H1 (cell line): ENCODE measurements around the gene TRMT44. TPM values are rescaled to one million over a fixed set of nuclear protein-coding genes. Genes with fewer than 3 reads are reported as not detected.

Source experiments
- ATF2 ChIP-seq: IDR thresholded peaks from 2 replicates; pipeline ENCODE4 v1.6.1; 2012; ENCODE audit warnings: low read length, inconsistent platforms
- polyA plus RNA-seq, 7 experiments: library from polyadenylated mRNA; depleted of rRNA in 3 of 7; stranded (reverse) in 5 of 7; unstranded in 2 of 7; fragments of >200 nt in 5 of 7; fragments of 200-250 nt in 2 of 7; gene quantifications; 1 replicate in 5 of 7; 2 replicates in 1 of 7; 4 replicates in 1 of 7; pipeline versions ENCODE4 v1.2.1 to v1.2.3, GENCODE V29; 2011 to 2013; ENCODE audit warnings: missing spikeins in 2 of 7, mixed read lengths in 2 of 7
- total RNA-seq: library from RNA; stranded (reverse); fragmentation: NEBNext Ultra II Directional; extraction: Animal tissue kit (Norgen Biotek cat#: 25700); gene quantifications from 2 replicates; pipeline ENCODE4 v1.2.1, GENCODE V29; 2021

TRMT44 gene
- total and polyA plus RNA-seq, 2 of the 8 experiments (the other 6 are each of a cell fraction or from before 2014, with no cell fraction given), result 8.6 to 23.9 TPM

GRCh38 chr4:8399298-8399697 is 41.3 kb upstream of the TRMT44 start (continued):
- no peak for TF ChIP-seq ATF2
